Ureter (tissue), 1 donor: ENCODE measurements around the gene SLC43A2. TPM values are rescaled to one million over a fixed set of nuclear protein-coding genes. Genes with fewer than 3 reads are reported as not detected.

ENCODE experiments used
- DNase-seq: peaks from one replicate; pipeline ENCODE4 v3.0.0-alpha.2; 2020; ENCODE audit warnings: low spot score
- total RNA-seq: library from RNA; stranded (reverse); gene quantifications from one replicate; pipeline ENCODE4 v1.2.4, GENCODE V29; 2023
- donor health status: DM: yes; HTN: yes; CAD: no.

SLC43A2 gene
- total RNA-seq, 1 donor from 2014 or later = 30.9 TPM

DNA sequence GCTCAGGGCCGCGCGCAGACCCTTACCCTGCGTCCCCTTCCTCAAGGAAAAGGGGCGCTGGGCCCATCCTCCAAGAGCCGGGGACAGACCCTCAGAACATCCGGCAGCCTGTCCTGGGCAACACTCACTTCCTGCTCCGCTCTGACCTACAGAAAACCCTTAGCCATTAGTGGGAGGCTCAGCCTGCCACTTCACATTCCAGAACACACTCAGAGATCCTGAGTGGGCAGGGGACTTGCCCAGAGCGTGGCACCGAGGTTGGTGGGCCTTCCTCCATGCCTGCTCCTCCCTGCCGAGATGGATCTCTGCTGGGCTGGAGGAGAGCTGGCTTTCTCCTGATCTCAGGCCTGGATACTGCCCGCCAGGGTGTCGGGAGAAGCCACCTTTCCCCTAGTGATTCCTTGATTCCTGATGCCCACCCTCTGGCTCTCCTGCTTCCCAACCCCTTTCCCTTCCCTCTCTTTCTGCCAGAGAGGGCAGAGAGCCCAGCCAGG is 15.4 kb upstream of the SLC43A2 start:
- DNase-seq = peak; percentile 48

DNA sequence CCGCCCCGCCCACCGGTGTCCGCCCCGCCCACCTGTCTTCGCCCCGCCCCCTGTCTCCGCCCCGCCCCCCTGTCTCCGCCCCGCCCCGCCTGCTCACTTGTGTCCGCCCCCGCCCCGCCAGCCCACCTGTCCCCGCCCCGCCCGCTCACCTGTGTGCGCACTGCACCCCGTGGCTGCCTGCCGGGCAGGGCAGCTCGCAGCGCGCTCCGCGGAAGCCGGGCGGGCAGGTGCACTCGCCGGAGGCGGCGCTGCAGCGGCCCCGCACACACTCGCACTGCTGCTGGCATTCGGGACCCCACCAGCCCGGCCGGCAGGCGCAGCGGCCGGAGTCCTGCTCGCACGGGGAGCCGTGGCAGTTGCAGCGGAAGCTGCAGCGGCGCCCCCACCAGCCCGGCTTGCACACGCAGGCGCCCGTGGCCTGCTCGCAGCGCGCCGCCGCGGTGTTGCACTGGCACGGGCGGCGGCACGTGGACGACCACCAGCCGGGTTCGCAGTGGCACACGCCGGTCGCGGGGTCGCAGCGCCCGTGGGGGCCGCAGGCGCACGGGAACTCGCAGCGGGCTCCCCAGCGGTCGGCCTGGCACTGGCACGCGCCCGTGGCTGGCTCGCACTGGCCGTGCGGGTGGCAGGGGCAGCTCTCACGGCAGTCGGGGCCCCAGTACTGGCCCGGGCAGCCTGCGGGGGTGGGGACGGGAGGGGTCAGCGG is 14.8 kb upstream of the SLC43A2 start:
- peak; percentile 69 for DNase-seq

DNA sequence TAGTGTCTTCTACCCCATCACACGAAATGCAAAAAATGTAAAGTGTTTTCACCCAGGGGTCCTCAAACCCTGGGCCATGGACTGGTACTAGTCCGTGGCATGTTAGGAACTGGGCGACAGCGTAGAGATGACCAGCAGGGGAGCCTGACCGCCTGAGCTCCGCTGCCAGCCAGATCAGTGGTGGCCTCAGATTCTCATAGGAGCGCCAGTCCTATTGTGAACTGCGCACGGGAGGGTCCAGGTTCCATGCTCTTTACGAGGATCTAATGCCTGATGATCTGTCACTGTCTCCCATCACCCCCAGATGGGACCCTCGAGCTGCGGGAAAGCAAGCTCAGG is 12.4 kb upstream of the SLC43A2 start:
- no peak for DNase-seq

DNA sequence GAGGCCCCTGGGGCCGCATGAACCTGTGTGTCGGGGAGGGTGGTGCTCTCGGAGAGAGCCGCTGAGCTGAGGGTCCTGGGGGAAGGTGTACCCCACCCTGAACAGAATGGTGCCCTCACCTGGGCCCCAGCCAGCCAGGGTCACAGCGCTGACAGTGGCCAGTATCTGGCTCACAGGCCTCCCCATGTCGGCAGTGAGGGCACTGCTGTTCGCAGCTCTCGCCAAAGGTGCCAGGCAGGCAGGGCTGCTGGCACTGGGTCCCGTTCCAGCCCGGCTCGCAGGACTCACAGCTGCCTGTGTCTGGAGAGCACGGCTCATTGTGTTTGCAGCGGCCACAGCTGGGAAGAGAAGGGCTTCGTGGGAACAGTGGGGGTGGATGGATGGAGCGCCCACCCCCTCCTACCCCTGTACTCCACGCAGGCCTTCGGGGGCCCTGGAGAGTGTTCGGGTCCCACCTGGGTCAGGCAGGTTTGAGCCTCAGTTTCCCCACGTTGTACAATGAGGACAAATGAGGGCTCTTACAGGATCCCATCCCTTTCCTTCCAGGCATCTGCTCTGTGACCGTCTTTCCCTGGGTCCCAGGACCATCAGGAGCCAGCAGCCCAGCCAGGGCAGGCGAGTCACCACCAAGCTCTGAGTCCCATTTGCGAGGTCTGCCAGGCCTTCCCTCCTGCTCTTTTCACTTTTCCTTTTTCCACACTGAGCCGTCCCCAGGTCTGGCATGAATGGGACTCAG is 11.9 kb upstream of the SLC43A2 start:
- no peak for DNase-seq

DNA sequence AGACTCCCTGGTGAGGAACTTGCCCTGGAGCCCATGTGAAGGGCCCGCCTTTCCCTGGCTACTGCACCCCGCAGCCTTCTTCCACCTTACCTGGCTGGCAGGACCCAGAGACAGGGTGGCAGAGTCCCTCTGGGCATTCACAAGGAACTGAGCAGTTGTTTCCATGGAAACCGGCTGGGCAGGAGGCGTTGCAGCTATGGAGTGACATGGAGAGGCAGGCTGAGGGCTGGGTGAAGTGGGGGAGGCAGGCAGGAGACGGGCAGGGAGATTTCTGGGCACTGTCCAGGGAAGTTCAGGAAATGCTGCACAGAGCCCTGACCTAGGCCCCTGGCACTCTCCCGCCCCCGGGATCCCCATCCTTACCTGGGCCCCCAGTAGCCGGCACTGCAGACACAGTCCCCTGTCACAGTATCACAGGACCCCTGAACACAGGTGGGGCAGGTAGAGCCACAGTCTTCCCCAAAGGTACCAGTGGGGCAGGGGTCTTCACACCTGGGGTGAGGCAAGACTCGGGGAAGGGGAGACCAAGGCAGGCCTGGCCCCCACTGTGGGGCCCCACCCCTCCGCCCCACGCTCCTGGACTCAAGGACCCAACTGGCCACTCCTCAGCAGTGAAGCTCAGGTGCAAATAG is 11.0 kb upstream of the SLC43A2 start:
- no peak for DNase-seq

DNA sequence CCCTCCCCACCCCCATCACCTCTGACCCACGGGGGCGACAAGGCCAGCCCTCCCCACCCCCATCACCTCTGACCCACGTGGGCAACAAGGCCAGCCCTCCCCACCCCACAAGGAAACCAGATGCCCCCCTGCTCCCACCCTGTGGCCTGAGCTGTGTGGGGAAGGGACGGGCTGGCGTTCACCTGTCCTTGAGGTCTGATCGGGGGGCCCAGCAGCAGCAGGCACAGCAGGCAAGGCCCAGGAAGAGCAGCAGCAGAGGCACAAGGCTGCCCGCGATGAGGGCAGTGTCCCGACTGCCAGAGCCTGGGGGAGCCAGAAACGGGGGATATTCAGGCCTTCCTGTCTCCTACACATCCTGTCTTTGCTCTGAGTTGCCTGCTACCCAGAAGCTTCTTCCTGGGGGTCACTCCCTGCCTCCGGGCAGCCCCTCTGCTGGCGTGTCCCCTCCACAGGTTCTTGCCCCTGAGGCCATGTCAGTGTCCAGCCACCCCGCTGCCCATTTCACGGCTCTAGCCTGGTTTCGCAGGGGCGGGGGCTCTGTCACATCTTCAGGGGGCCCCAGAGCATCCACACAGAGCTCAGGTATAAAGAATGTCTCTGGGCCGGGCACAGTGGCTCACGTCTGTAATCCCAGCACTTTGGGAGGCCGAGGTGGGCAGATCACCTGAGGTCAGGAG is 10.1 kb upstream of the SLC43A2 start:
- no peak for DNase-seq

DNA sequence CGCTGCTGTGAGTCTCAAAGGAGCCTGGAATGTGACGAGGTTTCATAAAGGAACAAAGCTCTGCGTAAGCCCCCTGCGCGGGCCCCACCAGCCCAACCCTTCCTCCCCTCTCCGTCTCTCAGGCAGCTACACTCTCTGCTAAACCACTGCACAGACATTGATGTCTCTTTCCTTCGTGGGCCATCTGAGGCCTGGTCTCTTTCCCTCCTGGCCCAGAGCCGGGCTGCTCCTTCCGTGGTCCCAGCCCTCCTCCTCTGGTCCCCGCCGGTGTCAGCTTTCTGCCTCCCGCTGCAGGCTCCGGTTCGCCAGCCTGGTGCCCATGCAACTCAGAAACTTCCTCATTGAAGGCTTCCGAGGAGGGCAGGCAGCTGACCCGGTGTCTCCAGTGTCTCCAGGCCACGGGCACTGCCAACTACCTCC is 9.5 kb upstream of the SLC43A2 start:
- no peak for DNase-seq

DNA sequence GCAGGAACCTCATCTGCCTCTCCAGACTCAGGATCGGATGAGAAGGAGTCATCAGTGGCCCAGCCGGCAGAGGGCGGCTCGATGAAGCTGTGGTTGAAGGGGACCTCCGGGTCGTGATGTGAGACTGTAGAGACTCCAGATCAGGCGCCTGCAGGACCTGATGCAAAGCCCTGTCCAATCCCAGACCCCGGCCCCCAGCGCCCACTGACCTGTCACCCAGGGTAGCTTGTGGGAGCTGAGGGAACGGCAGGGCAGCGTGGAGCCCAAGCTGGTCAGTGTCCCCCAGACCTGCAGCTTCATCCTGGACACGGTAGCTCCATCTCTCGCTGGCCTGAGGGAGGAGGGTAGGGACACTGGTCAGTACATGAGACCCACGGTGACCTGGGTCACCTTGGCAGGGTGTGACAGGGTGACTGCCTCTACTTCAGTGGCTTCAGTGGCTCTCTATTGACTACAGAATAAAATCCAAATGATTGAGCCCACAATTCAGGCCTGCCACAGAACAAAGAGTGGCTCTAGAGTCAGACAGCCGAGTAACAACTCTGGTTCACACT is 8.2 kb upstream of the SLC43A2 start:
- DNase-seq = no peak

DNA sequence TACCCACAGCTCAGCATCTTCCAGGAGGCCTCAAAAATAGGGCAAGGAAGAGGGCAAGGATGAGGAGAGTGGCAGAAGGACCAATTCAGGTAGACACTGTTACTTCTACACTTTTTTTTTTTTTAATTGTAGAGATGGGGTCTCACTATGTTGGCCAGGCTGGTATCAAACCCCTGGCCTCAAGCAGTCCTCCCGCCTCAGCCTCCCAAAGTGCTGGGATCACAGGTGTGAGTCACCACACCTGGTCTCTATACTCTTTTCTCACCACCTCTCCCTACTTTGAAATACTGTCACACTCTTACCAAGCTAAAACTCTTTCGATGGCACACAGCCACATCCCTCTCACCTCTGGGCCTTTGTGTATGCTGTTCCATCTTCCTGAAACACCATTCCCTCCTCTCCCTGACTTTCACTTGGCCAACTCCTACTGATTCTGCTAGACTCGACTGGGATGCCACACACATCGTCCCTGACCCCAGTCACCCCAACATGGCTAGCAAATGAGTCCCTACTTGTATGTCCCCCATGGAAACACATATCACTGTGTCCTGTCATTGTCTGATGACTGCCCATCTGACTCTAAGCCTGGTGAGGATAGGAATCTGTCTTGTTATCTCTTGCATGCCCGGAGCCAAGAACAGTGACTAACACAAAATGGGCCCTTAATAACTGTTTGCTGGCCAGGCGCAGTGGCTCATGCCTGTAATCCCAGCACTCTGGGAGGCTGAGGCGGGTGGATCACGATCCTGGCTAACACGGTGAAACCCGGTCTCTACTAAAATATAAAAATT is 7.2 kb upstream of the SLC43A2 start:
- no peak for DNase-seq

DNA sequence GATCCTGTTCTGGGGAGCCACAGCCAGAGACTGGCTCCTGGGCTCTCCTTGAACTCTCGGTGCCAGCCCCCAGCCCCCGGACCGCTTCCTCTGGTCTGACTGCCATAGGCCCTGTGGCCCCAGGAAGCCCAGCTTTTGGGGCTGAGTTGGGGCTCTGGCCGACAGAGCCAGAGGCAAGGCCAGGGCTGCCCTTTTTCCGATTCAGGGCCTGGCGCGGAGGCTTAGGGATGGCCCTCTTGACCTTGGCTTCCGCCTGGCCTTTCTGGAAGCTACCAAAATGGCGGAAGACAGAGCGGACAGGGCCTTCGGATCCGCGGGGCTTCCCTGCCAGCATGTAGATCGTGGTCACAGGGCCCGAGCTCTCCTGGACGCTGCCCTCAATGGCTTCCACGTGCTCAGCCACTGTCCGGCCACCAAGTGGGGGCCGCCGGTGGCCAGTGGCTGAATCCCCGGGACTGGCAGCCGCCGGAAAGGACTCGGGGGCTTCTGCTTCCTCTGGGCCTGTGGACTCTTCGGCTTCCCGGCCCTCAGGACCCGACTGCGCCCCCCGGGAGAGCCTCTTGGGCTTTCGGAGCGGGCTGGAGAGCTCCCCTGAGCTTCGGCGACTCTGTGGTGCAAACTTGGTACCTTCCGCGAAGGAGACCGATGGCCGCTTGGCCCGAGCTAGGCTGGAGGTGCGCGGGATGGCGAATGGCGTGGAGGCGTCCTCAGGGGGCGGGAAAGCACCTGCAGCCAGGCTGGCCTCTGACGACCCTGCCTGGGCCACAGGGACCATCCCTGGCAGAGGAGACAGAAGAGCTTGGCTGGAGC is 6.4 kb upstream of the SLC43A2 start:
- DNase-seq = no peak

DNA sequence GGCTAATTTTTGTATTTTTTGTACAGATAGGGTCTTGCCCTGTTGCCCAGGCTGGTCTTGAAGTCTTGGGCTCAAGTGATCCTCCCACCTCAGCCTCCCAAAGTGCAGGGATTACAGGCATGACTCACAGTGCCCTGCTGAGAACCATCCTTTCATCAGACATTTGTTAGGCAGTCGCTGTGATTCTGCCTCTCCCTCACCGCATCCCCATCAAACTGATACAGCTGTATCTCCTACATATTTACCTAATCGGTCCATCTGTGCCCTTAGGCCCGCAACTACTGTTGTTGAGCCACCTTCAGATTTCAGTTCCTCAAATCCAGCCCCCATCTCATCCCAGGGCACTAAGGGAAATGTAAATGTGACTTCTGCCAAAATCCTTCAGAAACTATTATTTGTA is 2.0 kb upstream of the SLC43A2 start:
- no peak for DNase-seq

DNA sequence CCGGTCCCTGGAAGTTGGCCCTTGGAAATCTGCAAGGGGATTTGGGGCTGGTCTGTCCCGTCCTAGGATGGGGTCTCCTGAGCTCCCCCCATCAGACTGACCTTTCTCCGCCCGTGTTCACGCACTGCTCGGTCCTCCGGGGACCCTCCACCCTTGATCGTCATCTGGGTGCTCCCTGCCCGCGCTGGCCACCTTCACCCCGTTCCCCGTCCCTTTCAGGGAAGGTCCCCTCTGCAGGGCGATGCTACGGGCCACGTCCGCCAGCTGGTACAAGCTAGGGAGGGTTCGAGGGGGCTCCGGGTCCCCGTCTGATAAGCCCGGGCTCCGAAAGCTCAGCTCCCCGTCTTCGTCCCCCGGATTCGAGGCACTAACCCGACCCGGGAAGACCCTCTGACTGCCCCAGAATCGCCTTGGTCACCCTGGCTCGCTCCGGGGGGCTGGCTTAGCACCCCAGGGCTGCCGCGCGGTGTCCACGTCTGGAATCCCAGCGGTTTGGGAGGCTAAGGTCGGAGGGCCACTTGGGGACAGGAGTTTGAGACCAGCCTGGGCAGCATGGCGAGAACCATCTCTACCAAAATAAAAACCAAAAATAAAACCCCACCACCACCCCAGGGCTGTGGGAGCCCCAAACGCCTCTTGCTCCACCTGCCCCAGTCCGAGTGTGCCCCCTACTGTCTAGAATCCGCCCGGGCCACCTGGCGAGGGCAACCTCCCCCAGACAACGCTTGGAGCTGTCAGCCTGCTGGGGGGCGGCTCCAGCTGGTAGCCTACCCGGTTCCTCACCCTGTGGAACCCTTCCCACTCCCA is 1.1 kb upstream of the SLC43A2 start:
- DNase-seq = peak; percentile 80

DNA sequence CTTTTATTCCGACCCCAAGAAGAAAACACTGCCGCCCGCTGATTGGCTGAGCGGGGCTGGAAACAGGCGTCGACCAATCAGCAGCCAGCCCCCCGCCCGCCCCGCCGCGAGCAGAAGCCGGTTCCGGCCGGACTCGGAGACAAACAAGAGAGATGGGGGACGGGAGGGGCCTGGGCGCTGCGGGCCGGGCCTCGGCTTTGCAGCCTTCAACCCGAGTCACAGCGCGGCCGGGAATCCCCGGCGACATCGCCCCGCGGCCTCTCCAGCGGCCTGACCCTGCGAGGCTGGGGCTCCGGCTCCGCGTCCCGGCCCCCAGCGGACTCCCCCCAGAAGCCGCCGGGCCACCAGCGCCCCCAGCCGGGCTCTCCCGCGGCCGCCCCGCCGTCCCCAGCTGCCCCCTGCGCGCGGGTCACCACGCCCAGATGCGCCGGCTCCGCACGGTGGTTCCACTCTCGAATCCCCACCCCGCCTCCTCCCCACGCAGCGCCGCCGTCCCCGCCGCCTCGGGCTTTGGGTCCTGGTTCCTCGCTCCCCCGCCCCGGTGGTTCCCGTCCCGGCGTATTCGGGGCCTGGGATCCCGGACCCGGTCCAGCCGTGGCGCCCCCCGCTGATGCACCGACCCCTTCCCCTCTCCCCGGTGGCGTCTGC is 346 bp upstream of the SLC43A2 start:
- DNase-seq = peak; percentile 97

DNA sequence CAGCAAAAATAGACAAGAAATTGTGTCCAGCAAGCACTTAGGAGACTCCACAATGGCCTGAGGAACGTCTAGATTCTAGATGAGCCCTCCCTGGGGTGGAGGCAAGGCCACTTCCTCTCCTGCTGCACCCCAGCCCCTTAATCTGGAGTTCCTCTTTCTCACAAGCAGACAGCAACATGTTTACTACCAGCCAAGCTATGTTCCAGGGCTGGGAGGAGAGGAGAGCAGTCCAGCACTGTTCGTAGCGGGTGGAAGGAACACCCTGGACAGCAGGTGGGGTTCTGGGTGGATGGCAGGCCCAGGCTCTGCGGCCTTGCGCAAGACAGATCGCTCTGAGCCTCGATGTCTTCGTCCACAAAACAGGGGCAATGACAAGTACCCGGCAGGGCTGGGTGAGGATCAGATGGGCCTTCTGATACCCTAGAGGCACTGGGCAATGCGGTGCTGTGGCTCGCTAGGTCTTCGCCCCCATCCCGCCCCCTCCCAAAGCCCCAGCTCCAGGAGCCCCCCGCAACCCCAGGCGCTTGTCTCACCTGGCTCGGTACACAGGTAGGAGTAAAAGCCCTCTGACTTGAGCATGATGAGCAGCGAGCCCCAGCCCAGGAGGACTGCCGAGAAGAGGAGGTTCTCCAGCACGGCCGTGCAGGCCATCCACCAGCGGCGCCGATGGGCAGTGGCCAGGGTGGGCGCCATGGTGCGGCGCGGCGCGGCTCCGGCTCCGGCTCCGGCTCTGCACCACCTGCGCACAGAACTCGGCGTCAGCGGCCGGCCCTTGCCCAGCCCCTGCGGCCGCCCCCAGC is 1.3 kb downstream of the SLC43A2 start:
- no peak for DNase-seq

DNA sequence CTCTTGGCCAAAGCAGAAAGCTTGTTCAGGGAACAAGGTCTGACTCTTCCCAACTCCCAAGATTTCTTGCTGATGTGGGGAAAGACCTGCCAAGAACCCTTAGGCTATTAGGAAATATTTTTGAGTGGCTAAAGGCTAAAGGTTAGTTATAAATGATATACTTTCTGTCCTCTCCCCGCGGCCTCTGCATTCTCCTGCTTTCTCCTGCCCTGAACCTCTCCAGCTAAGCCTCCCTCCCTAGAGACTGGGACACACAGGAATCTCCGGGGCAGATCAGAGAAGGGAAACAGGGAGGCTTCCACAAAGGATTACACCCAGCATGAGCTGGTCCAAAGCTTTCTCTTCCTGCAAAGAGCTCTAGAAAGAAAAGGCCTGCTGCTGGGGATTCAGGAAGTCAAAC is 2.3 kb downstream of the SLC43A2 start:
- DNase-seq = no peak

DNA sequence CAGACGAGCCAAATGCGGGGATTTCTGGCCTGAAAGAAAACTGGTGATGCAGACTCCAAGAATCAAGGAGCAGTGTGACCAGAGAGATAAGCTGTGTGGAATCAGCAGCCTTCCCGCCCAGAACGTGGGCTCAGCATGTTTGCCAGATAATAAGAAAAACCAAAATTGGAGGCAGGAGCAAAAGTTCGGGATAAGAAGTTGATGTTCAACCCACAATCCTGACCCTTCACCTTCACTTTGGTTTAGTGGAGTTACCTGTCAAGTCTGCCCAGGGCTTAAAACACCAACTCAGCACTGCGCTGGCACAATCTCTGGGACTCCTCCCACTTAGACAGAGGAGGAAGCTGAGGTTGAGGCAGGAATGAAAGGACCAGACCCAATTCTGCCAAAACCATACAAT is 3.1 kb downstream of the SLC43A2 start:
- DNase-seq = no peak

DNA sequence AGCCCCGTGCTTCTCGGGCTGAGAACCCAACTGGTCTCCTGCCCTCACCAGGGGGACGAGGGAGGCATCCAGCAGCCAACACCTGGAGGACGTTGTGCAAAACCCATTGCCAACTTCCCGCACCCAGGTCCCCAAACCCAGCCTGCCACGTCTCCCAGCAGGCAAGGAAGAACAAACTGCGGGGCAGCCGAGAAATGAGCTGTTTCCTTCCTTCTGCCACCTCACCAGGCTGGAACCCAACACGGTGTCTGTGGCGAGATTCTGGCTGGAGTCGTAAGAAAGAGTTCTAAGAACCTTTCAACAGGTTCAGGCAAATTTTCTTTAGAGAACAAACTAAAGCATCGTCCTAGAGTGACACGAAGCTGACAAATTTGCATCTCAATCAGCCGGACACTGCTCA is 3.6 kb downstream of the SLC43A2 start:
- no peak for DNase-seq

DNA sequence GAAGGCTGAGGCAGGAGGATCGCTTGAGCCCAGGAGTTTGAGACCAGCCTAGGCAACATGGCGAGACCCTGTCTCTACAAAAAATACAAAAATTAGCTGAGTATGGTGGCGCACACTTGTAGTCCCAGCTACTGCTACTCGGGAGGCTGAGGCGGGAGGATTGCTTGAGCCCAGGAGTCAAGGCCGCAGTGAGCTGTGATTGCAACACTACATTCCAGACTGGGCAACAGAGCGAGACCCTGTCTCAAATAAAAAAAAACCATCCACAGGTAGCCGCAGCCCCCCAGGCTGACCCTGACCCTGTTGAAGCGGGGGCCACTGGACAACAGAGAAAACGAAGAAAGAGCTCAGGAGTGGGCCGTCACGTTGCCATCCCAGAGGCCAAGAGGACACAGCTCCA is 4.0 kb downstream of the SLC43A2 start:
- DNase-seq = no peak
